ENCODE measurements around the gene SERTAD4. TPM values are rescaled to one million over a fixed set of nuclear protein-coding genes. Genes with fewer than 3 reads are reported as not detected.

The SERTAD4 gene
- total and polyA plus RNA-seq, 2 experiments from 2014 or later: 2.8 to 3.0 TPM

DNA sequence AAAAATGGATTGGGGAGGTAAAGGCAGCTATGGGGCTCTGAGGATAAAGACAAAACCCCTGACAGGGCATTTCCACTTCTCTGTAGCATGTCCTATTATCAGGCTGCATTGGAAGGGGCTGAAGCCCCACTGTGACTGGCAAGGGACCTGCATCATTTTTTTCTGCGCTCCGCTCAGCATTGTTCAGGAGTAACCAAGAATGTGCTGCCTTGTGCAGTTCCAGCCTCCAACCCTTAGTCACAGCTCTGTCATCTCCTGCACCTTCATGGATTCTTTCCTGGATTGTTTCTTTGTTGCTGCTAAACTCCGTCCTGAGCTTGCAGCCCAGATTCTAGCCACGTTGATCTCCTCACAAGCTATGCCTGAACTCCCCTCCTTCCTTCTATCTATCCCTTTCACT is 37.4 kb downstream of the SERTAD4 start:
- Histone ChIP-seq H3K9me3 (ENCODE audit: low read depth) (no peaks in the 10 kb centered on the region), H3K36me3 (replicated peaks; ENCODE audit: insufficient read depth, low read depth) (no peaks in the 10 kb centered on the region), H3K27ac (no peak overlapping the region), H3K4me3 (no peak overlapping the region), H2AFZ (no peak overlapping the region), H4K20me1 (ENCODE audit: insufficient read depth, poor library complexity, severe bottlenecking) (no peaks in the 10 kb centered on the region), H3K79me2 (no peaks in the 10 kb centered on the region), H3K4me1 (ENCODE audit: insufficient read depth) (peaks cover 13% of the 10 kb centered on the region), H3K4me2 (no peak overlapping the region), H3K9me2 (replicated peaks; ENCODE audit: insufficient read depth) (no peaks in the 10 kb centered on the region), H3K27me3 (peaks cover 4% of the 10 kb centered on the region)
- no peak for TF ChIP-seq CTCF (IDR thresholded peaks at IDR 0.05; ENCODE audit: poor library complexity)
- TF ChIP-seq EZH2 (IDR thresholded peaks at IDR 0.05; ENCODE audit: borderline replicate concordance): no peak
- TF ChIP-seq EZH2phosphoT487 (IDR thresholded peaks at IDR 0.05; ENCODE audit: low read depth, severe bottlenecking, unreplicated experiment): no peak
- no peak for DNase-seq (ENCODE audit: low spot score)
- 94% methylated on average over 4 of the region's 4 CpGs for WGBS (ENCODE audit: low lambda C conversion rate, missing lambda C conversion rate)

DNA sequence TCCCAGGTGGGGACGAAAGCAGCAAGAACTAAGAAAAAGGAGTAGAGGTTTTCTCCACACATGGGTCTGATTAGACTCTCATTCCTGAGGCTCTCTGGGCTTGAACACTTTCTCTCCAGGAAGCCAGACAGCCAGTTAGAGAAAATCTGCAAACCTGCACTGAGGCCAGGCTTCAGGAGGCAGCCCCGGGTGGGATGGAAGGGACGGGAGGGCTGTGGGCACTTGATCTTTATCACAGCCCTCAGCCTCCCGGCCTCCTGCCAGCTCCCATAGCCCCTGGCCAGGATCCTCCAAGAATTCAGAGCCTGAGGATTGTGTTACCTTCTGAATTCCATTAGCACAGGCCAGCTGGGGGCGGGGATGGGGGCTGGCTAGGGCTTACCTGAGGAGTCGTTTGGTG is 40.1 kb downstream of the SERTAD4 start:
- 27% methylated on average over 6 of the region's 6 CpGs for WGBS (ENCODE audit: low lambda C conversion rate, missing lambda C conversion rate)
- Histone ChIP-seq H3K4me2 (peak overlapping the region; percentile 21), H3K36me3 (replicated peaks; ENCODE audit: insufficient read depth, low read depth) (no peaks in the 10 kb centered on the region), H2AFZ (no peak overlapping the region), H3K9me2 (replicated peaks; ENCODE audit: insufficient read depth) (no peaks in the 10 kb centered on the region), H3K4me3 (no peak overlapping the region), H3K27ac (peak overlapping the region; percentile 84), H3K27me3 (peaks cover 4% of the 10 kb centered on the region), H4K20me1 (ENCODE audit: insufficient read depth, poor library complexity, severe bottlenecking) (no peaks in the 10 kb centered on the region), H3K4me1 (ENCODE audit: insufficient read depth) (peaks cover 13% of the 10 kb centered on the region), H3K79me2 (no peaks in the 10 kb centered on the region), H3K9me3 (ENCODE audit: low read depth) (no peaks in the 10 kb centered on the region)
- TF ChIP-seq EZH2phosphoT487 (IDR thresholded peaks at IDR 0.05; ENCODE audit: low read depth, severe bottlenecking, unreplicated experiment) (no peak), CTCF (IDR thresholded peaks at IDR 0.05; ENCODE audit: poor library complexity) (no peak), EZH2 (IDR thresholded peaks at IDR 0.05; ENCODE audit: borderline replicate concordance) (no peak)
- DNase-seq (ENCODE audit: low spot score): peak; percentile 35

DNA sequence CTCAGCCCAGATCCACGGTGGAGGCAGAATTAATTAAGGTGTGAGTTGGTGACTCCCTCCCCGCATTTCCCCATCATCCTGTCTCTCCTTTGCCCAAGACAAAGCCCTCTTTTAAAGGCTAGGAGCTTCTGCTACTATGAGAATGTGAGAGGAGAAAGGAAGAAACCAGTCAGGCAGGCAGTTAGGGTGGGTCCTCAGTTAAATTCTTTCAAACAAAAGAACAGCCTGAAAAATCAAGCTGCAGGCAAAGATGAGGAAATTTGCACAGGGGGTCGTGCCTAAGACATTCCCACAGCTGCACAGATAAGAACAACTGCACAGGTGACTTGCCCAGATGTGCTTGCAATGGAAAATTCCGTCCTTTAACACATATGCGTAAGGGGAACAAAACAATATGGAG is 47.6 kb downstream of the SERTAD4 start:
- H3K4me3 ChIP-seq: no peak overlapping the region
- no peaks in the 10 kb centered on the region for H3K4me1 ChIP-seq (ENCODE audit: insufficient read depth)
- no peaks in the 10 kb centered on the region for H3K9me3 ChIP-seq (ENCODE audit: low read depth)
- H3K36me3 ChIP-seq (replicated peaks; ENCODE audit: insufficient read depth, low read depth): no peaks in the 10 kb centered on the region
- H3K4me2 ChIP-seq: no peak overlapping the region
- H3K27me3 ChIP-seq: no peaks in the 10 kb centered on the region
- no peak overlapping the region for H2AFZ ChIP-seq
- no peak overlapping the region for H3K27ac ChIP-seq
- no peak for DNase-seq (ENCODE audit: low spot score)
- H3K9me2 ChIP-seq (replicated peaks; ENCODE audit: insufficient read depth): no peaks in the 10 kb centered on the region
- H4K20me1 ChIP-seq (ENCODE audit: insufficient read depth, poor library complexity, severe bottlenecking): no peaks in the 10 kb centered on the region
- no peak for TF ChIP-seq EZH2phosphoT487 (IDR thresholded peaks at IDR 0.05; ENCODE audit: low read depth, severe bottlenecking, unreplicated experiment)
- no peak for TF ChIP-seq EZH2 (IDR thresholded peaks at IDR 0.05; ENCODE audit: borderline replicate concordance)
- no peak for TF ChIP-seq CTCF (IDR thresholded peaks at IDR 0.05; ENCODE audit: poor library complexity)
- WGBS (ENCODE audit: low lambda C conversion rate, missing lambda C conversion rate): 86% methylated on average over 5 of the region's 5 CpGs
- H3K79me2 ChIP-seq: no peaks in the 10 kb centered on the region

GRCh38 chr1:210288116-210288515 is 55.5 kb downstream of the SERTAD4 start:
- H3K27ac ChIP-seq: no peak overlapping the region
- H3K4me2 ChIP-seq: no peak overlapping the region
- H3K9me3 ChIP-seq (ENCODE audit: low read depth): no peaks in the 10 kb centered on the region
- no peaks in the 10 kb centered on the region for H3K79me2 ChIP-seq
- H3K36me3 ChIP-seq (replicated peaks; ENCODE audit: insufficient read depth, low read depth): no peaks in the 10 kb centered on the region
- TF ChIP-seq EZH2 (IDR thresholded peaks at IDR 0.05; ENCODE audit: borderline replicate concordance) (no peak), CTCF (IDR thresholded peaks at IDR 0.05; ENCODE audit: poor library complexity) (no peak), EZH2phosphoT487 (IDR thresholded peaks at IDR 0.05; ENCODE audit: low read depth, severe bottlenecking, unreplicated experiment) (no peak)
- DNase-seq (ENCODE audit: low spot score): no peak
- peaks cover 12% of the 10 kb centered on the region for H3K4me1 ChIP-seq (ENCODE audit: insufficient read depth)
- WGBS (ENCODE audit: low lambda C conversion rate, missing lambda C conversion rate): 89% methylated on average over 4 of the region's 4 CpGs
- H3K9me2 ChIP-seq (replicated peaks; ENCODE audit: insufficient read depth): no peaks in the 10 kb centered on the region
- peaks cover 4% of the 10 kb centered on the region for H3K27me3 ChIP-seq
- H2AFZ ChIP-seq: no peak overlapping the region
- no peaks in the 10 kb centered on the region for H4K20me1 ChIP-seq (ENCODE audit: insufficient read depth, poor library complexity, severe bottlenecking)
- H3K4me3 ChIP-seq: no peak overlapping the region

Measured in hepatocyte (in vitro differentiated cells).